GM12875 (cell line): ENCODE measurements around the gene TEX29.

Source experiments
- H3K4me3 ChIP-seq: one replicate; pipeline ENCODE4 v1.5.1; 2011; ENCODE audit warnings: low read depth, low read length, control low read depth
- TF ChIP-seq, protein P1 (sequence below): IDR thresholded peaks from 2 replicates; pipeline ENCODE4 v1.5.1; 2011; ENCODE audit warnings: low read depth, mild to moderate bottlenecking, control low read depth, inconsistent platforms, low read length, moderate library complexity, borderline replicate concordance; ENCODE audit not compliant: insufficient read depth

TEX29 gene

DNA sequence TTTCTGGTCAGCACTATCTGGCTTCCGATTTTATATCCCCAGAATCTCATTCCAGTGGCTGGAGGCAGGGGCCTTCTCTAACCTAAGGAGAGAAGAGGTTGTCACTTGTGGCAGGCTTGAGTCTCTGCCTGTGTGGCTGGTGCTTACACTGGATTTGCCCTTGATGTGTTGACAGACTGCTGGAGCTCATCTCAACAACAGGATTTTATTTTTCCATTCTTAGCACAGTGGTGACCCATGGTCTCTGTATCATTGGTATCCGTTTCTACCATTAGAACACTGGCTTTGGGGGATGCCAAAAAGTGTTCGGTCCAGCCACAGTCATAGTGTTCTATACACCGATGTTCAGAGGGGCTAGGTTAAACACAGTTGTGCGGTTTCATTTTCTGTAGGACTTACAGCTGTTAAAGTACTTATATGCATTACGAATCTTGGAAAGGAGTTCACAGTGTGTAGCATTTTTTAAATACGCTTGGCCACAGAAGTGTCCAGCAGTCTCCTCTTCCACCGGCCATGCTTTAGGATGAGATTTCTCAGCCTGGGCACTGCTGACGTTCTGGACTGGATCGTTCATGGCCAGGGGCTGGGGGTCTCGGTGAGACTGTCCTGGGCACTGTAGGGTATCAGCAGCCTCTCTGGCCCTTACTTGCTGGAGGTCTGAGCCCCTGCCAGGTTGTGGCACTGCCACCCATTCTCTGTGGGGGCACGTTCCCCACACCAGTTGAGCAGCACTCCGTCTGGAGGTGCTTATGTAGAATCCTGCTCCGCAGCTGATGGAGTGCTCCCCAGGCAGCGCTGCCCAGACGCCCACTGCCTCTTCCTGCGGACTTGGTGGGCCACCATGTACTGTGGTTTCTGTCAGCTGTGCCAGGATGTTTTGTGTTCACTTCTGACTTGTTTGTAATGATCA is 41.4 kb upstream of the TEX29 start:
- TF ChIP-seq, protein P1, sequence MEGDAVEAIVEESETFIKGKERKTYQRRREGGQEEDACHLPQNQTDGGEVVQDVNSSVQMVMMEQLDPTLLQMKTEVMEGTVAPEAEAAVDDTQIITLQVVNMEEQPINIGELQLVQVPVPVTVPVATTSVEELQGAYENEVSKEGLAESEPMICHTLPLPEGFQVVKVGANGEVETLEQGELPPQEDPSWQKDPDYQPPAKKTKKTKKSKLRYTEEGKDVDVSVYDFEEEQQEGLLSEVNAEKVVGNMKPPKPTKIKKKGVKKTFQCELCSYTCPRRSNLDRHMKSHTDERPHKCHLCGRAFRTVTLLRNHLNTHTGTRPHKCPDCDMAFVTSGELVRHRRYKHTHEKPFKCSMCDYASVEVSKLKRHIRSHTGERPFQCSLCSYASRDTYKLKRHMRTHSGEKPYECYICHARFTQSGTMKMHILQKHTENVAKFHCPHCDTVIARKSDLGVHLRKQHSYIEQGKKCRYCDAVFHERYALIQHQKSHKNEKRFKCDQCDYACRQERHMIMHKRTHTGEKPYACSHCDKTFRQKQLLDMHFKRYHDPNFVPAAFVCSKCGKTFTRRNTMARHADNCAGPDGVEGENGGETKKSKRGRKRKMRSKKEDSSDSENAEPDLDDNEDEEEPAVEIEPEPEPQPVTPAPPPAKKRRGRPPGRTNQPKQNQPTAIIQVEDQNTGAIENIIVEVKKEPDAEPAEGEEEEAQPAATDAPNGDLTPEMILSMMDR, result no peak
- H3K4me3 ChIP-seq, result no peak overlapping the region

DNA sequence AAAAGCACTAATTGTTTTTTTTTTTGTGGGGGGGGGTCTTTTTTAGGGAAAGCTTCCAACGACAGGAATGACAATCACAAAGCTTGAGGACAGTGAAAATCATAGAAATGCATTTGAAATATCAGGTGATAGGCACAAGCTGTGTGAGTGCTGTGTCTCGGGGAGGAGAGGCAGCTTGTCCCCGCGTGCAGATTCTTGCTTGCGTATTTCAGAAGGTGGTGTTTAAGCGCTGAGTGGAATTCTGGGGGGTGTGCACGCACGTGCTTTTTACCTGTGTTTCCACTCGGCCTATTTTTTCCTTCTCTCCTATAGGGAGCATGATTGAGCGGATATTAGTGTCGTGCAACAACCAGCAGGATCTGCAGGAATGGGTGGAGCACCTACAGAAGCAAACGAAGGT is 40.2 kb upstream of the TEX29 start:
- no peak overlapping the region for H3K4me3 ChIP-seq
- TF ChIP-seq, protein P1, result no peak

DNA sequence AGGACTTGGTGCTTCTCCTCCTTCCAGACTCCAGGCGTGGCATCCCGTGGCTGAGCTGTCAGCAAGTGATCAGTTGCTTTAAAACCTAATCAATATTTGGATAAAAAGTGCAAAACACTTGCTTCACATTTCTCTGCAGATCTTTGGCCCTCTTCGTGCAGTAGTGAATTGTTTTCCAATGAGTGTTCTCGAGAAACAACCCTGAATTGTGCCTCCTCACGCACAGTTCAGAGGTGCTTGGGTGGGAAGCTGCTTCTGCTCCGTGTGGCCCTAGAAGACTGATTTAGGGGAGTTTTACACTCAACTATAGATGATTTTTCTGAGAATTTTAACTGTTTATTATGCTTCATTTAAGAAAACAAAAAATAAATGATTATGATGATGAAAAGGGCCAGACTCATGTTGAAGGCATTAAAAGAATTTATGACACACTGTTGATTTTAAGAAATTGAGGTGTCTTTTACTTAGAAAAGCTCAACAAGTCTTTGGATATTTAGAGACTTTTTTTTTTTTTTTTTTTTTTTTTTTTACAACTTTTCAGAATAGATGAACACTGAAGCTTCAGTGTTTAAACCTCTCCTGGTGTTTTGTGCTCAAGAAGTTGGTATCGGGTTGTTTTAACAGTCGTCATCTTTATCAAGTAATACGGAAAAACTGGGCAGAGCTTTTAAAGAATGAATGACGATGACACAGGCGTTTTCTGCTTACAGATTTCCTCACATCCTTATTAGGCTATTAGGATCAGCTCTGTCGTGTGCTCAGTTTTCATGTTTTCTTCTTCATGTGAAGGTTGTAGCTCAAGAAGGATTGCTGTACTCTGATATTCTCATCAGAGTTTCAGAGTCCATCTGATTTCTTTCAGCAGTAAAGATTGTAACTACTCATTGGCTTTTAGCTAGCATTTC is 39.5 kb upstream of the TEX29 start:
- no peak overlapping the region for H3K4me3 ChIP-seq
- TF ChIP-seq, protein P1, result no peak

DNA sequence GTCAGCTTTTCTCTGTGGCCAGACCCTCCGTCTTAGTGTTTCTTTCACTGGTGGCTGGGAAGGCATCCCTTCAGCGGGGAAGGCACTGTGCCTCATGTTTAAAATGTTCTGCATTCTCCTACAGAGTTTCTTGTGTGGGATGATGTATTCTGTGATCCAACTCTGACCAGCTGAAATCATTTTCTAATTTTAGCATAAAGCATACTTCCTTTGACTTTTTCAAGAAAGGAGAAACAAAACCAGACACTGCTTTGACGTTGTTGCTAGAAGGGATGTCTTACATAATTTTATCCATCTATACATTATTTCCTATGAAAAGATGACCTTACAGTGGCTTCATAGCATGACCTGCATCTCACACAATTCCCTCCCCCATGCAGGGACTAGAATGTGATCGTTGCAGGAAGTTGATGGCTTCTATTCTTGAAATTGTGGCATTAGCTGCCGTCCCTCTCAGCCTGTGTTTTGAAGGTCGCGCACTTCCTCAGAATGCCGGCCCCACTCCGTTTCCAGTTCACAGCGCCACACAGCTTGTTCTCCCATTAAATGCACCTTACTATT is 38.6 kb upstream of the TEX29 start:
- H3K4me3 ChIP-seq, result no peak overlapping the region
- TF ChIP-seq, protein P1, result no peak

DNA sequence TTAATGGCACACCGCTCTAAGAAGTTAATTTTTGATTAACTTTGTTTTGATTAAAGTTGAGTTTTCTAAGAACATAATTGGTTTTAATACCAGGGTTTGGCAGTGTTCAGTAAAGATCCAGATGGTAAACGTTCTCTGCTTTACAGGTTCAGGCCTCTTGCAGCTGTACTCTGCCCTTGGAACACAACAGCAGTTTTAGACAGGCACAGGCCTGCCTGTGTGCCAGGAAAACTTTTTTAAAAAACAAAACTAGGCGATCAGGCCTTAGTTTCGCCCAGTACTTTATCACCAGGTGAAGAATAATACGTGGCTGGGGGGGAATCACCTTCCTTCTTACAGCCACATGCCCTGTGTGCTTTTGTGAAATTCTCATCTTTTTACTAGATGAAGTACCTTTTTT is 38.0 kb upstream of the TEX29 start:
- H3K4me3 ChIP-seq, result no peak overlapping the region
- TF ChIP-seq, protein P1, result no peak

DNA sequence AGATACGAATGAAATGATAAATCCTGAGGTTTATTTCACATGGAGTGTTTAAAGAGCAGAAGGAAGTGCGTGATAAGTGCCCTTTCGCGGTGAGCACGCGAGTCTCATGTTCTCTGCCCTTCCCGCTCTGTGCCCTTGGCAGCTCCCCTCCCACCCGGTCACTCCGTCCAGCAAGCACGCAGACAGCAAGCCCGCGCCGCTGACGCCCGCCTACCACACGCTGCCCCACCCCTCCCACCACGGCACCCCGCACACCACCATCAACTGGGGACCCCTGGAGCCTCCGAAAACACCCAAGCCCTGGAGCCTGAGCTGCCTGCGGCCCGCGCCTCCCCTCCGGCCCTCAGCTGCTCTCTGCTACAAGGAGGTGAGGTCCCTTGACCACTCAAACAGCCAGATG is 37.4 kb upstream of the TEX29 start:
- no peak overlapping the region for H3K4me3 ChIP-seq
- TF ChIP-seq, protein P1, result no peak

GRCh38 chr13:111283457-111283856 is 37.0 kb upstream of the TEX29 start:
- no peak overlapping the region for H3K4me3 ChIP-seq
- TF ChIP-seq, protein P1, result no peak
